SU-DHL-6 (cell line): ENCODE results near the gene IGFBP7.

Experiments used
- EZH2phosphoT487 ChIP-seq: fragments of 200-600 bp; sonication (generic), shearing (Covaris generic); conservative IDR thresholded peaks from 2 replicates; pipeline ENCODE4 v1.6.1; 2018; ENCODE audit warnings: mild to moderate bottlenecking, antibody characterized with exemption, low read length, moderate library complexity, mixed read lengths
- TF ChIP-seq, protein P1 (sequence below): fragments of 200-600 bp; sonication (generic); IDR thresholded peaks from one replicate; pipeline ENCODE4 v1.5.1; 2017; ENCODE audit warnings: antibody characterized with exemption, mild to moderate bottlenecking, low read length, moderate library complexity; ENCODE audit not compliant: insufficient read depth, poor library complexity, severe bottlenecking

DNA sequence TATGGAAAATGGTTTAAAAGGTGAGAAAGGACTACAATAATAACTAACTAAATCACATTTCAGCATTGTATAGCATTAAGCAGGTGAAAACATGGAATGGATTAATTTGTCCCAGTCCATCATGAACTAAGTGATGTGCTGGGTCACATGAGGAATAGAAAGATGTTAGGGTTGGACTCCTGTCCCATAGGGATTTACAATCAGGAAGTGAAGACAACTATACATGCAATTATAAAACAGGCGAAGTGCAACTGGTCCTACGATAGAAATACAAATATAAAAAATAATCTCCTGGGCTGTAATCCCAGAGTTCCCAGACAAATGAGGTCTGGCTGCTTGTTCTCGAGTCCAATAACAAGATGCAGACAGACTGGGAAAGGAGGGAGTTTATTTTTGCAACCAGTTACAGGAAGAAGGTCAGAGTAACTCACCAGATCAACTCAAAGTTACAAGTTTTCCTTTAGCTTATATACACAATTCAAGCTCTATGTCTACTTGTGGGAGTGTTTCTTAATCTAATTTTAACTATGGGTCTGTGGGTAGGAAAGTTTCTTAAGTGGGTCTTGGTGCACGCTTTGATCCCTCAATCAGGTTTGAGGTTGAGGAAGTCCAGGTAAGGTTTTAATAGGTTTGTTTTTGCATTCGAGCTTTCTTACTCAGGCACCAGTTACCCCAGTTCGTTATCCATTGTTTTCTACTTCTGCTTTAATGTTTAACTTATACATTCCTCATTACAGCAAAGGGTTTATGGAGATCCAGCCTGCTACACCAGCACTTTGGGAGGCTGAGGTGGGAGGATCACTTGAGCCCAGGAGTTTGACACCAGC lies 50.1 kb downstream of the IGFBP7 start:
- TF ChIP-seq, protein P1, sequence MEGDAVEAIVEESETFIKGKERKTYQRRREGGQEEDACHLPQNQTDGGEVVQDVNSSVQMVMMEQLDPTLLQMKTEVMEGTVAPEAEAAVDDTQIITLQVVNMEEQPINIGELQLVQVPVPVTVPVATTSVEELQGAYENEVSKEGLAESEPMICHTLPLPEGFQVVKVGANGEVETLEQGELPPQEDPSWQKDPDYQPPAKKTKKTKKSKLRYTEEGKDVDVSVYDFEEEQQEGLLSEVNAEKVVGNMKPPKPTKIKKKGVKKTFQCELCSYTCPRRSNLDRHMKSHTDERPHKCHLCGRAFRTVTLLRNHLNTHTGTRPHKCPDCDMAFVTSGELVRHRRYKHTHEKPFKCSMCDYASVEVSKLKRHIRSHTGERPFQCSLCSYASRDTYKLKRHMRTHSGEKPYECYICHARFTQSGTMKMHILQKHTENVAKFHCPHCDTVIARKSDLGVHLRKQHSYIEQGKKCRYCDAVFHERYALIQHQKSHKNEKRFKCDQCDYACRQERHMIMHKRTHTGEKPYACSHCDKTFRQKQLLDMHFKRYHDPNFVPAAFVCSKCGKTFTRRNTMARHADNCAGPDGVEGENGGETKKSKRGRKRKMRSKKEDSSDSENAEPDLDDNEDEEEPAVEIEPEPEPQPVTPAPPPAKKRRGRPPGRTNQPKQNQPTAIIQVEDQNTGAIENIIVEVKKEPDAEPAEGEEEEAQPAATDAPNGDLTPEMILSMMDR, result no peak
- TF ChIP-seq EZH2phosphoT487, result no peak
